ENCODE data around the gene NT5M.

DNA sequence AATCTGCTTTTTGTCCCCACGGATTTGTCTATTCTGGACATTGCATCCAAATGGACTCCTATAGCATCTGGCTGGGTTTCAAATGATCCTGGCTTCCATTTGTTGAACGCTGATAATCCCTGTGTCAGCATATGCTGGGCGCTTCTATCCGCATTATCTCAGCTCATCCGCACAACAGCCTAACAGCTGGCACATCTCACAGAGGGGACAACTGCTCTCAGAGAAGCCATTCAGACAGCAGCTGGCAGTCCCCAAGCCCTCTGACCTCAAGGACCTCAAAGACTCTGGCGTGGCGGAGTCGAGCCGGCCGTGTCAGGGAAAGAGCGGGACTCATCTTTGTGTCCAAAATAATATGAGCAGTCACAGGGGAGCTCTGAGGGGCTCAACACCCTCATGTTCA lies 82.3 kb downstream of the NT5M start:
- TF ChIP-seq CTCF (IDR thresholded peaks at IDR 0.05 in 2 of 3, conservative IDR thresholded peaks at IDR 0.05 in 1 of 3; ENCODE audit: insufficient read depth in 2 of 3, low read depth in 1 of 3, low read length in 3 of 3) (no peak), PCBP1 (IDR thresholded peaks at IDR 0.05; ENCODE audit: low read depth, low read length, poor library complexity, severe bottlenecking) (no peak), ZNF518B (CRISPR knock-in tag; IDR thresholded peaks at IDR 0.05) (no peak), BRD4 (IDR thresholded peaks at IDR 0.05) (no peak), TEAD2 (tag; IDR thresholded peaks at IDR 0.05) (no peak), POLR2A (conservative IDR thresholded peaks at IDR 0.05) (no peak), ZEB2 (IDR thresholded peaks at IDR 0.05) (no peak), CEBPG (CRISPR knock-in tag; IDR thresholded peaks at IDR 0.05) (no peak), CEBPG (tag; conservative IDR thresholded peaks at IDR 0.05 in 1 of 2, IDR thresholded peaks at IDR 0.05 in 1 of 2) (no peak), JUND (IDR thresholded peaks at IDR 0.05; ENCODE audit: borderline replicate concordance, low read depth, low read length) (no peak), JUND (tag; IDR thresholded peaks at IDR 0.05; ENCODE audit: borderline replicate concordance, low read depth, low read length) (no peak), ZBTB7A (IDR thresholded peaks at IDR 0.05; ENCODE audit: borderline replicate concordance, control insufficient read depth, low read depth, low read length) (no peak)
- TF ChIP-seq, protein P1, sequence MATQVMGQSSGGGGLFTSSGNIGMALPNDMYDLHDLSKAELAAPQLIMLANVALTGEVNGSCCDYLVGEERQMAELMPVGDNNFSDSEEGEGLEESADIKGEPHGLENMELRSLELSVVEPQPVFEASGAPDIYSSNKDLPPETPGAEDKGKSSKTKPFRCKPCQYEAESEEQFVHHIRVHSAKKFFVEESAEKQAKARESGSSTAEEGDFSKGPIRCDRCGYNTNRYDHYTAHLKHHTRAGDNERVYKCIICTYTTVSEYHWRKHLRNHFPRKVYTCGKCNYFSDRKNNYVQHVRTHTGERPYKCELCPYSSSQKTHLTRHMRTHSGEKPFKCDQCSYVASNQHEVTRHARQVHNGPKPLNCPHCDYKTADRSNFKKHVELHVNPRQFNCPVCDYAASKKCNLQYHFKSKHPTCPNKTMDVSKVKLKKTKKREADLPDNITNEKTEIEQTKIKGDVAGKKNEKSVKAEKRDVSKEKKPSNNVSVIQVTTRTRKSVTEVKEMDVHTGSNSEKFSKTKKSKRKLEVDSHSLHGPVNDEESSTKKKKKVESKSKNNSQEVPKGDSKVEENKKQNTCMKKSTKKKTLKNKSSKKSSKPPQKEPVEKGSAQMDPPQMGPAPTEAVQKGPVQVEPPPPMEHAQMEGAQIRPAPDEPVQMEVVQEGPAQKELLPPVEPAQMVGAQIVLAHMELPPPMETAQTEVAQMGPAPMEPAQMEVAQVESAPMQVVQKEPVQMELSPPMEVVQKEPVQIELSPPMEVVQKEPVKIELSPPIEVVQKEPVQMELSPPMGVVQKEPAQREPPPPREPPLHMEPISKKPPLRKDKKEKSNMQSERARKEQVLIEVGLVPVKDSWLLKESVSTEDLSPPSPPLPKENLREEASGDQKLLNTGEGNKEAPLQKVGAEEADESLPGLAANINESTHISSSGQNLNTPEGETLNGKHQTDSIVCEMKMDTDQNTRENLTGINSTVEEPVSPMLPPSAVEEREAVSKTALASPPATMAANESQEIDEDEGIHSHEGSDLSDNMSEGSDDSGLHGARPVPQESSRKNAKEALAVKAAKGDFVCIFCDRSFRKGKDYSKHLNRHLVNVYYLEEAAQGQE (IDR thresholded peaks at IDR 0.05; ENCODE audit: borderline replicate concordance), result no peak
- TF ChIP-seq, protein P1 (CRISPR knock-in tag; IDR thresholded peaks at IDR 0.05; ENCODE audit: low read depth), result no peak
- TF ChIP-seq, protein P2, sequence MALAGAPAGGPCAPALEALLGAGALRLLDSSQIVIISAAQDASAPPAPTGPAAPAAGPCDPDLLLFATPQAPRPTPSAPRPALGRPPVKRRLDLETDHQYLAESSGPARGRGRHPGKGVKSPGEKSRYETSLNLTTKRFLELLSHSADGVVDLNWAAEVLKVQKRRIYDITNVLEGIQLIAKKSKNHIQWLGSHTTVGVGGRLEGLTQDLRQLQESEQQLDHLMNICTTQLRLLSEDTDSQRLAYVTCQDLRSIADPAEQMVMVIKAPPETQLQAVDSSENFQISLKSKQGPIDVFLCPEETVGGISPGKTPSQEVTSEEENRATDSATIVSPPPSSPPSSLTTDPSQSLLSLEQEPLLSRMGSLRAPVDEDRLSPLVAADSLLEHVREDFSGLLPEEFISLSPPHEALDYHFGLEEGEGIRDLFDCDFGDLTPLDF (CRISPR knock-in tag; IDR thresholded peaks at IDR 0.05), result no peak

Data from K562 (cell line).